Testis (tissue), 2 donors: Measurements from ENCODE around the gene PNPLA5.
"Not testable (repeated sequence)": the region's sequence is repeated elsewhere in the genome, so short reads cannot be mapped to it uniquely, and the experiment has no call there.

Source experiments
- CTCF ChIP-seq, 3 experiments: fragments of 450-650 bp in 2 of 3; fragments of 200-600 bp in 1 of 3; sonication (generic) in 1 of 3; IDR thresholded peaks; one replicate each; pipeline ENCODE4 v1.5.1; 2016 to 2019; ENCODE audit warnings: antibody characterized with exemption in 3 of 3, mild to moderate bottlenecking in 2 of 3, moderate library complexity in 1 of 3
- POLR2A ChIP-seq: fragments of 450-650 bp; IDR thresholded peaks from one replicate; pipeline ENCODE4 v1.6.1; 2017; ENCODE audit warnings: antibody characterized with exemption, mild to moderate bottlenecking, moderate library complexity

GRCh38 chr22:43904412-43904811 is 12.6 kb upstream of the PNPLA5 start:
- not testable (repeated sequence) for TF ChIP-seq POLR2A
- peak in 1 of 3 experiments; percentile 18 for TF ChIP-seq CTCF (IDR thresholded peaks at IDR 0.05)
